GM23338 (cell line): ENCODE data around the gene TTC3.

ENCODE experiments used
- CREB1 ChIP-seq: fragments of 250-450 bp; sonication (Bioruptor Pico); IDR thresholded peaks from 2 replicates; pipeline ENCODE4 v1.5.0; 2020; ENCODE audit warnings: low read depth, mild to moderate bottlenecking, moderate library complexity
- EZH2 ChIP-seq: fragments of 200-600 bp; sonication (generic); IDR thresholded peaks from one replicate; pipeline ENCODE4 v1.8.0; 2017; ENCODE audit warnings: antibody characterized with exemption, mild to moderate bottlenecking, low read depth; ENCODE audit not compliant: unreplicated experiment
- EZH2phosphoT487 ChIP-seq: fragments of 200-600 bp; sonication (generic); IDR thresholded peaks from one replicate; pipeline ENCODE4 v1.8.1; 2018; ENCODE audit warnings: antibody characterized with exemption; ENCODE audit not compliant: unreplicated experiment
- JUNB ChIP-seq: IDR thresholded peaks from one replicate; pipeline ENCODE4 v1.6.1; 2016; ENCODE audit warnings: antibody characterized with exemption; ENCODE audit not compliant: unreplicated experiment
- POLR2AphosphoS5 ChIP-seq: IDR thresholded peaks from 2 replicates; pipeline ENCODE4 v1.6.1; 2016; ENCODE audit warnings: antibody characterized with exemption, low read depth
- STAT1 ChIP-seq: IDR thresholded peaks from one replicate; pipeline ENCODE4 v1.6.1; 2016; ENCODE audit warnings: antibody characterized with exemption; ENCODE audit not compliant: unreplicated experiment
- ZNF331 ChIP-seq: fragments of 250-450 bp; sonication (Bioruptor Pico); IDR thresholded peaks from 2 replicates; pipeline ENCODE4 v1.5.0; 2020; ENCODE audit warnings: low read depth, mild to moderate bottlenecking, moderate library complexity
- TF ChIP-seq, protein P1 (sequence below), 2 experiments: fragments of 200-600 bp in 1 of 2; sonication (generic) in 1 of 2; conservative IDR thresholded peaks; 2 replicates each; pipeline versions ENCODE4 v1.5.1 to v1.6.1; 2016 to 2017; ENCODE audit warnings: antibody characterized with exemption in 2 of 2, low read depth in 2 of 2, mild to moderate bottlenecking in 2 of 2, moderate library complexity in 1 of 2
- TF ChIP-seq, protein P2 (sequence below): IDR thresholded peaks from one replicate; pipeline ENCODE4 v1.6.1; 2018; ENCODE audit warnings: antibody characterized with exemption; ENCODE audit not compliant: unreplicated experiment
- TF ChIP-seq, protein P3 (sequence below): IDR thresholded peaks from 2 replicates; pipeline ENCODE4 v1.6.1; 2016; ENCODE audit warnings: antibody characterized with exemption

DNA sequence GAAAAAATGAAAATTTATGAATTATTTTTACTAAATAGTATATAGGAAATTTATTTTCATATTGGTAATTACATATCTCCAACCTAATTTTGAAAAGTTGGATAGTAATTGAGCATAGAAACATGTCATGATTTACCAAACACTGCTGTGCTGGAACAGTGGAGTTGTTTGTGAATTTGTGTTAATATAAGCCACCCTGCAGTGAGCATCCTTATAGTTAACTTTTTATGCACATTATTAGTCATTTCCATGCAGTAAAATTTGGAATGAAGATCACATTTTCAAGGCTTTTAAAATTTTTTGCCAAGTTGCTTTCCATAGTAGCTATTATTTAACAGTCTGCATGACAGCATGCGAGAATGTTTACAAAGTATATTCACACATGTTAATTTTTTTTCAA lies 115.8 kb downstream of the TTC3 start:
- TF ChIP-seq, protein P1, sequence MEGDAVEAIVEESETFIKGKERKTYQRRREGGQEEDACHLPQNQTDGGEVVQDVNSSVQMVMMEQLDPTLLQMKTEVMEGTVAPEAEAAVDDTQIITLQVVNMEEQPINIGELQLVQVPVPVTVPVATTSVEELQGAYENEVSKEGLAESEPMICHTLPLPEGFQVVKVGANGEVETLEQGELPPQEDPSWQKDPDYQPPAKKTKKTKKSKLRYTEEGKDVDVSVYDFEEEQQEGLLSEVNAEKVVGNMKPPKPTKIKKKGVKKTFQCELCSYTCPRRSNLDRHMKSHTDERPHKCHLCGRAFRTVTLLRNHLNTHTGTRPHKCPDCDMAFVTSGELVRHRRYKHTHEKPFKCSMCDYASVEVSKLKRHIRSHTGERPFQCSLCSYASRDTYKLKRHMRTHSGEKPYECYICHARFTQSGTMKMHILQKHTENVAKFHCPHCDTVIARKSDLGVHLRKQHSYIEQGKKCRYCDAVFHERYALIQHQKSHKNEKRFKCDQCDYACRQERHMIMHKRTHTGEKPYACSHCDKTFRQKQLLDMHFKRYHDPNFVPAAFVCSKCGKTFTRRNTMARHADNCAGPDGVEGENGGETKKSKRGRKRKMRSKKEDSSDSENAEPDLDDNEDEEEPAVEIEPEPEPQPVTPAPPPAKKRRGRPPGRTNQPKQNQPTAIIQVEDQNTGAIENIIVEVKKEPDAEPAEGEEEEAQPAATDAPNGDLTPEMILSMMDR (conservative IDR thresholded peaks at IDR 0.05; ENCODE audit: low read depth in 2 of 2) = no peak
- no peak for TF ChIP-seq POLR2AphosphoS5
- TF ChIP-seq EZH2 = no peak
- no peak for TF ChIP-seq EZH2phosphoT487
- TF ChIP-seq, protein P2, sequence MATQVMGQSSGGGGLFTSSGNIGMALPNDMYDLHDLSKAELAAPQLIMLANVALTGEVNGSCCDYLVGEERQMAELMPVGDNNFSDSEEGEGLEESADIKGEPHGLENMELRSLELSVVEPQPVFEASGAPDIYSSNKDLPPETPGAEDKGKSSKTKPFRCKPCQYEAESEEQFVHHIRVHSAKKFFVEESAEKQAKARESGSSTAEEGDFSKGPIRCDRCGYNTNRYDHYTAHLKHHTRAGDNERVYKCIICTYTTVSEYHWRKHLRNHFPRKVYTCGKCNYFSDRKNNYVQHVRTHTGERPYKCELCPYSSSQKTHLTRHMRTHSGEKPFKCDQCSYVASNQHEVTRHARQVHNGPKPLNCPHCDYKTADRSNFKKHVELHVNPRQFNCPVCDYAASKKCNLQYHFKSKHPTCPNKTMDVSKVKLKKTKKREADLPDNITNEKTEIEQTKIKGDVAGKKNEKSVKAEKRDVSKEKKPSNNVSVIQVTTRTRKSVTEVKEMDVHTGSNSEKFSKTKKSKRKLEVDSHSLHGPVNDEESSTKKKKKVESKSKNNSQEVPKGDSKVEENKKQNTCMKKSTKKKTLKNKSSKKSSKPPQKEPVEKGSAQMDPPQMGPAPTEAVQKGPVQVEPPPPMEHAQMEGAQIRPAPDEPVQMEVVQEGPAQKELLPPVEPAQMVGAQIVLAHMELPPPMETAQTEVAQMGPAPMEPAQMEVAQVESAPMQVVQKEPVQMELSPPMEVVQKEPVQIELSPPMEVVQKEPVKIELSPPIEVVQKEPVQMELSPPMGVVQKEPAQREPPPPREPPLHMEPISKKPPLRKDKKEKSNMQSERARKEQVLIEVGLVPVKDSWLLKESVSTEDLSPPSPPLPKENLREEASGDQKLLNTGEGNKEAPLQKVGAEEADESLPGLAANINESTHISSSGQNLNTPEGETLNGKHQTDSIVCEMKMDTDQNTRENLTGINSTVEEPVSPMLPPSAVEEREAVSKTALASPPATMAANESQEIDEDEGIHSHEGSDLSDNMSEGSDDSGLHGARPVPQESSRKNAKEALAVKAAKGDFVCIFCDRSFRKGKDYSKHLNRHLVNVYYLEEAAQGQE = no peak
- no peak for TF ChIP-seq STAT1
- TF ChIP-seq, protein P3, sequence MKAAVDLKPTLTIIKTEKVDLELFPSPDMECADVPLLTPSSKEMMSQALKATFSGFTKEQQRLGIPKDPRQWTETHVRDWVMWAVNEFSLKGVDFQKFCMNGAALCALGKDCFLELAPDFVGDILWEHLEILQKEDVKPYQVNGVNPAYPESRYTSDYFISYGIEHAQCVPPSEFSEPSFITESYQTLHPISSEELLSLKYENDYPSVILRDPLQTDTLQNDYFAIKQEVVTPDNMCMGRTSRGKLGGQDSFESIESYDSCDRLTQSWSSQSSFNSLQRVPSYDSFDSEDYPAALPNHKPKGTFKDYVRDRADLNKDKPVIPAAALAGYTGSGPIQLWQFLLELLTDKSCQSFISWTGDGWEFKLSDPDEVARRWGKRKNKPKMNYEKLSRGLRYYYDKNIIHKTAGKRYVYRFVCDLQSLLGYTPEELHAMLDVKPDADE = no peak
- TF ChIP-seq JUNB = no peak
- TF ChIP-seq ZNF331 (CRISPR knock-in tag) = no peak
- no peak for TF ChIP-seq CREB1 (CRISPR knock-in tag)
